K562 treated with DMSO at 1 percent for 48 hours (cell line): ENCODE measurements around the gene NSG2. TPM values are rescaled to one million over a fixed set of nuclear protein-coding genes. Genes with fewer than 3 reads are reported as not detected.

Experiments
- total RNA-seq: library from RNA; unstranded; fragments of 300-600 nt; gene quantifications from 2 replicates; pipeline ENCODE4 v1.2.3, GENCODE V29; 2022; ENCODE audit warnings: low replicate concordance; ENCODE audit errors: extremely low read depth

Gene NSG2
- total RNA-seq, result not detected in 2 replicates

DNA sequence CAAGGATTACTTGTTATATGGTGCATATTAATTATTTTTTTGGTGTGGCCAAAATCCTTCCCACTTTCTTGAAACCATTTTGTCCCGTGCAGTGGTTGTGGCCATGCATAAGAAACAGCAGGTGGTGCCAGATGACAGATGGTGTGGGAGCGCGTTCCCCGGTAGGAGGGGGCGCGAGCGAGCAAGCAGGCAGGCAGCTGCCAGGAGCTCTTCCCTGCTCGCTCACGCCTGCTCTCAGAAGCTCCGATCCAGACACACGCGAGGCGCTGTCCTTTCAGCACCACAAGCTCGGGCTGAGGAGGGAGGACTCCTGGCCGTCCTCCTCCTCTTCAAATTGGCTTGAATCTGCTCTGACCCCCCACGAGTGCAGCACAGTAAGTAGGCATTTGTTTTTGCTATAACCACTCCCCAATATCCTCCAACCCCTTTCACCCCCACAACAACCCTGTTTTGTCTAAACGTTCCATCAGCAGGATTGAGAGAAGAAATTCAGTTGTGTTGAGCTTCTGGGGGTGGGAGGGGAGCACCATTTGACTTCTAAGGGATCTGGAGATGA, at the start of gene NSG2:
TSS of gene NSG2 (plus strand) at position 237 of the 556 bp plus-strand sequence. CDS start 1,050 bp downstream, outside the sequence.

Other genes starting within 250 kb of the NSG2 start
- not detected in 2 replicates for gene CPEB4, start 157.4 kb upstream of the NSG2 start, total RNA-seq
- not detected in 2 replicates for gene C5orf47, start 56.5 kb upstream of the NSG2 start, total RNA-seq